Hypothalamus (tissue), 51 donors: ENCODE measurements around the gene LONP2.
A peak's percentile ranks its signal among the peaks of the same experiment; 100 is the strongest.
"Not testable (repeated sequence)": the region's sequence is repeated elsewhere in the genome, so short reads cannot be mapped to it uniquely, and the experiment has no call there.

ENCODE experiments used
- DNase-seq, 51 donors: peaks; one replicate each; lab custom pipeline; 2025; lab: John Stamatoyannopoulos, UW

LONP2 gene

GRCh38 chr16:48326915-48327314 is 82.8 kb downstream of the LONP2 start:
- no peak for DNase-seq

- DNase-seq: no peak
Measured at GRCh38 chr16:48329138-48329537, 85.0 kb downstream of the LONP2 start.

- no peak for DNase-seq
Measured at GRCh38 chr16:48330189-48330840, 86.2 kb downstream of the LONP2 start.

GRCh38 chr16:48330841-48331192 is 86.7 kb downstream of the LONP2 start:
- DNase-seq: peak in 1 of 51 donors; percentile 21

- DNase-seq: no peak
Measured at GRCh38 chr16:48332978-48333377, 88.9 kb downstream of the LONP2 start.

DNA sequence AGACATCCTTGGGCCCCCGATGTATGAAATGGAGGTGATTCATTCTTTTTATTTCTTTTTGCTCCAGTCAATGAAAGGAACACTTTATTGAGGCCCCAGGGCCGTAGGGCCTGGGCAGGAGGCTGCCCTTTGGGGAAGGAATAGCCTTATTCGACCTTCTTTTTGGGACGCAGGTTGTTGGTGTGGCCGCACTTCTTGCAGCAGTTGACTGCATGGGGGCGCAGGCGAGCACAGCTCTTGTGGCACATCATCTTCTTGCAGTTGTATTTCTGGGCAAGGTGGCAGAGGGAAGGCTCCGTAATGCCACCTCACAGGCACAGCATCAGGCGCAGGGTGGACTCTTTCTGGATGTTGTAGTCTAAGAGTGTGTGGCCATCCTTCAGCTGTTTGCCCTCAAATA is 90.2 kb downstream of the LONP2 start:
- no peak for DNase-seq

- no peak for DNase-seq
Measured at GRCh38 chr16:48335961-48336360, 91.9 kb downstream of the LONP2 start.

- DNase-seq: no peak
Measured at GRCh38 chr16:48340054-48340453, 96.0 kb downstream of the LONP2 start.

GRCh38 chr16:48342591-48342990 is 98.5 kb downstream of the LONP2 start:
- DNase-seq: no peak

- DNase-seq: no peak
Measured at GRCh38 chr16:48347191-48347865, 103.2 kb downstream of the LONP2 start.

DNA sequence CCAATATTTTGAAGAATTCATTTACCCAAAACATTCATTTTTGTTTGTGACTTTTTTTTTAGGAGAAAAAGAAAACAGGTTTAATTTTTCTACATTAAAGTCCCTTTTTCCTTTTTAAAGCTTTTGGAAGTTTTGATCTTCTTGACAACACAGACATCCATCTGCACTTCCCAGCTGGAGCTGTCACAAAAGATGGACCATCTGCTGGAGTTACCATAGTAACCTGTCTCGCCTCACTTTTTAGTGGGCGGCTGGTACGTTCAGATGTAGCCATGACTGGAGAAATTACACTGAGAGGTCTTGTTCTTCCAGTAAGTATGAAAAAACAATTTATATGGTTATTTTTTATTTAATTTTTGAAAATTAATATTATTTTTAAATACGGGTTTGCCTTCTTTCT is 103.9 kb downstream of the LONP2 start:
- DNase-seq: peak in 5 of 51 donors; percentile 9 to 41 (median 14)

DNA sequence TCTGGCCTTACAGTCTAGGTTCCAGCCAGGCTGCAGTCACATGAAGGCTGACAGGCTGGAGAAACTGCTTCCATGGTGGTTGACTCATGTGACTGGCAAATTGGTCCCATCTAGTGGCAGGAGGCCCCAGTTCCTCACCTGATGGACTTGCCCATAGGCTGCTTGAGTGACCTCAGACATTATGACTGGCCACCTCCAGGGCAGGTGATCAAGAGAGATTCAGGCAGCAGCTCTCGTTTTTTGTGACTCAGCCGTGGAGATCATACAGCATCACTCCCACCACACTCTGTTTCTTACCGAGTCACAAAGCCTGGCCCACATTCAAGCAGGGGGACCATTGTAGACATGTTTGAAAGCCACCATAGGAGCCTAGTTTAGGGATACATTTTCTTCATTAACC is 106.6 kb downstream of the LONP2 start:
- DNase-seq: peak in 1 of 51 donors; percentile 51

DNA sequence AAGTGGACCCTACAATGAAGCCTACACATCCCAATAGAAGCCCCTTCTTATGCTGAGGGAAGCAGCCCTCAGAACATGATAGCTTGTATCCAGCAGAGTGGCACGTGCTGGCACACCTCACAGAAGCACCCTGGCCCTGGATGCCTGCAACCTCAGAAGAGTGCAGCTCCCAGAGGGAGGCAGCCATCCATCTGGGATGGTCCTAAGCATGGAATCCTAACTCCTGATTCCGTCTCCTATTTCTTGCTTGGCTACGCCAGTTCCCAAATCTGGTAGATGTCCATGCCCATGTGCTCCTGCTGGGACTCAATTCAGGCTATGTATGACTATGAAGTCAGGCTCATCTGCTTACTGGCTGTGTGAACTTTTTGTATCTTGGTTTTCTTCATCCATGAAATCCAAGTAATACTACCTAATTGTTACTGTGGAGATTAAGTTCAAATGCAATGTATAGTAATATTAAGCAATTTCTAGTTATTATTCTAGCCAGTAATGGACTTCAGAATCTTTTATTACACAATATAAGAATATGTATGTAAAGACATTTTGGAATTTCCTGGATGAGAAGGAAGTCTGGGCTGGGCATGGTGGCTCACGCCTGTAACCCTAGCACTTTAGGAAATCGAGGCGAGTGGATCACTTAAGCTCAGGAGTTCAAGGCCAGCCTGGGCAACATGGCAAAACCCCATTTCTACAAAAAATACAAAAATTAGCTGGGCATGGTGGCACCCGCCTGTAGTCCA is 108.7 kb downstream of the LONP2 start:
- DNase-seq: no peak

DNA sequence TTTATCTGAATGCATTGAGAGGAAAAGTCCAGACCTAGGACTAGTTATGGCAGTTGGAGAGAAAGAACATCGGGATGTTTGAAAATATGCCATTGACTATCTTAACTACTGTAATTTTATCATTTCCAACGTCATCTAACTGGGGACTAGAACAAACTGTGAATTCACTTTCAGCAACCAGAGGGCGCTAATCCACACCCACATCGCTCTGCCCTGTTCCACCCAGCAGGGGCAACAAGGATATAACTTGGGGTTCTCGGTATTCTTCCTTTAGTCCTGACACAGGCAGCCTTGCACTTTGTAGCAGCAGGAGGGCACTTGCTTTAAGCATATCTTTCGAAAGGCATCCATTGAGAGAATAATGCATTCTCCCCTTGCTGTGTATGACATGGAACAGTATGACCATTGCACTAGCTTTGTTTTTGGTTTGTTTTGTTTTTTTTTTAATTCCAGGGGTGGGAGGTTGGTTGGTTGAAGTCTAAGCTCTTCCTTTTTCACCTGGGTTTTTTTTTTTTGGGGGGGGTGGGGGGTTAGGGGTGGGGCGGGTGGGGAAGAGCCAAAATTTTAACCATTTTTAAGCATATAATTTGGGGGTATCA is 109.6 kb downstream of the LONP2 start:
- DNase-seq: peak in 23 of 51 donors; percentile 4 to 68 (median 27)

DNA sequence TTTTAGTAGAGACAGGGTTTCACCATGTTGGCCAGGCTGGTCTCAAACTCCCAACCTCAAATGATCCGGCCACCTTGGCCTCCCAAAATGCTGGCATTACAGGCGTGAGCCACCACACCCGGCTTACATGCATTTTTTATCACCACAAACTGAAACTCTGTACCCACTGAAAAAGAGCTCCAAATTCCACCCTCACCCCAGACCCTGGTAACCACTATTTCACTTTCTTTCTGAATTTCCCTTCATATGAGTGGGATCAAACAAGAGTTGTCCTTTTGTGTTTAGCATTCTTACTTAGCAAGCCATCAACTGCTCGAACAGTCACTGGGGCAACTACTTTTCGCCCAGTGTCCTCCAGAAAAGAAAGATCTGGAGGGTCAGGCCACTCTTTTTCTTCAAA is 110.3 kb downstream of the LONP2 start:
- DNase-seq: not testable (repeated sequence)

DNA sequence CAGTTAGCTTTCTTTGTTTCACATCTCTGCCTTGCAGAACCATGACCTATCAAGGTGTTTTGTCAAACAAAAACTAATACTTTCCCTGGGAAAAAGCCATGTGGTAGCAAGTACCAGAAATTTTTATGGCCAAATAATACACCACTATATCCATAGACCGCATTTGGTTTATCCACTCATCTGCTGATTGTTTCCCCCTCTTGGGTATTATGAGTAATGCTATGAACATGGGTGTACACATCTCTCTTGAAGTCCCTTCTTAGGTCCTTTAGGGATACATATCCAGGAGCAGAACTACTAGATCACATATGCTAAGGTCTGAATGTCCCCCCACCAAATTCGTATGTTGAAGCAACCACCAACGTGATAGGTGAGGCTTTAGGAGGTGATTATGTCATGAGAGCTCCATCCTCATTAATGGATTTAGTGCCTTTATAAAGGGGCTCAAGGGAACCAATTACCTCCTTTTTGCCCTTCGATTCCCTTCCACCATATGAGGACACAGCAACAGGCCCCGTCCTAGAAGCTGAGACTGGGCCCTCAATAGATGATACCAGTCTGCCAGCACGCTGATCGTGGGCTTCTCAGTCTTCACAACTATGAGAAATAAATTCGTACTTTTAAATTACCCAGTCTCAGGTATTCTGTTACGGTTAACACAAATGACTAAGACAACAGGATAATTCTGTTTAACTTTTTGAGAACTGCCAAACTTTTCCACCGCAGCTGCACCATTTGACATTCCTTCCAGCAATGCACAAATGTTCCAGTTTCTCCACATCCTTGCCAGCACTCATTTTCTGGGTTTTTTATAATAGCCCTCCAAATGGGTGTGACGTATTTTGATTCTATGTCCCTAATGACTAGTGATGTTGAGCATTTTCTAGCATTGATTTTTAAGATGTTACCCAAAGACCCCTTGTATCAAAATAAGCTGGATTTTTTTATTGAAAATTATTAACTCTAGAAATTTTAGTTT is 111.1 kb downstream of the LONP2 start:
- no peak for DNase-seq

DNA sequence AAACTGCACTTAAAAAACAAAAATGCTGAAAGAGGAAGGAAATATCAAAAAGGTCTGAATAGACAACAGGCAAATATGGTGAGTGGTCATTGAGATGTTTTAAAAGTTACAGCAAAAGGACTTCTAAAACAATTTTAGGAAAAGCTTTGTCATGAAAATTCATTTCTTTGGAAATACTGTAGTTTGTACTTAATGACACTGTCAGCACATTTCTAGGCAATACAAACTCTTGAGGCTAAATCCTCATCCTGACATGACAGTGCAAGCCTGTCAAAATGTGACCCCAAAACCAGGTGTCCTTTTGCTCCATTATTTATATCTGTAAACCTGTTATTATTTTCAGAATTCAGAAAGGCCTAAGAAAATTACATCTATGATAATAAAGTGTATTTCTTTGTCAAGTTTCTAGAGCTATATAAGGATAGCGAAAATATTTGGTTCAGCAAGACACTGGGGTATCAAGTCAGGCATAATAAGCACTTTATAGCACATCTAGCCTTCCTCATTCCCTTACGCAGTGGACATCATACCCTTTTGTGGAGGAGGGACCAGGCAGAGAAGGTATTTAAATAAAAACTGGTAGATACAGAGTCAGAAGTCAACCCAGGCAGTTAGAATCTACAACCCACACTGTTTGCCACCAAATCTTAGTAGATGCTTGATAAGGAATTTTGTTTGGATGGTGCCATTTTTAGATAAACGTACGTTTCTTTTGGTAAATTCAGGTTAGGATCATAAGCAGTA is 112.7 kb downstream of the LONP2 start:
- DNase-seq: no peak

- no peak for DNase-seq
Measured at GRCh38 chr16:48358419-48358818, 114.3 kb downstream of the LONP2 start.

GRCh38 chr16:48359983-48360382 is 115.9 kb downstream of the LONP2 start:
- no peak for DNase-seq

DNA sequence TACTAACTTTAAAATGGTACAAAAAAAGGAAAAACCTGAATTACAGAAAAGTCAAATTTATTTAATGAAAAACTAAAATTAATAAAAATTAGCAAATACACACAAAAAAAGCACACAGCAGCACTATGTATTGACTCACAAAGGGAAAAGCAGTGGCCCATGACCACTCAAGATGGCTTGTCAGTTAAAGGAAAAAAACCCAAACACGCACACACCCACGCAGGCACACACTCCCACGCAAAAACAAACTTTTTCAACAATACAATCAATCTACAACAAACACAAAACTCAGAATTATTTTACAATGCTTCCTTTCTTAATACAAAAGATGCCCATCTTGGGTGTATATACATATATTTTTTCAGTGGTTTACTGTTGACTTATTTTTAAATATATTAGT is 116.9 kb downstream of the LONP2 start:
- no peak for DNase-seq
